HG02763 (cell line): ENCODE measurements around the gene SH3GL3.

Experiments used
- ATAC-seq: cut with Tn5 transposase; IDR thresholded peaks from one replicate; pipeline ENCODE4 v1.9.1; 2021; ENCODE audit warnings: mild to moderate bottlenecking, moderate library complexity; ENCODE audit not compliant: unreplicated experiment

SH3GL3 gene, protein sequence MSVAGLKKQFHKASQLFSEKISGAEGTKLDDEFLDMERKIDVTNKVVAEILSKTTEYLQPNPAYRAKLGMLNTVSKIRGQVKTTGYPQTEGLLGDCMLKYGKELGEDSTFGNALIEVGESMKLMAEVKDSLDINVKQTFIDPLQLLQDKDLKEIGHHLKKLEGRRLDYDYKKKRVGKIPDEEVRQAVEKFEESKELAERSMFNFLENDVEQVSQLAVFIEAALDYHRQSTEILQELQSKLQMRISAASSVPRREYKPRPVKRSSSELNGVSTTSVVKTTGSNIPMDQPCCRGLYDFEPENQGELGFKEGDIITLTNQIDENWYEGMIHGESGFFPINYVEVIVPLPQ

GRCh38 chr15:83446904-83447709 is at the start of gene SH3GL3:
Gene SH3GL3 (plus strand): TSS chr15:83447341. CDS start chr15:83447534, 193 bp downstream.
- no peak for ATAC-seq

DNA sequence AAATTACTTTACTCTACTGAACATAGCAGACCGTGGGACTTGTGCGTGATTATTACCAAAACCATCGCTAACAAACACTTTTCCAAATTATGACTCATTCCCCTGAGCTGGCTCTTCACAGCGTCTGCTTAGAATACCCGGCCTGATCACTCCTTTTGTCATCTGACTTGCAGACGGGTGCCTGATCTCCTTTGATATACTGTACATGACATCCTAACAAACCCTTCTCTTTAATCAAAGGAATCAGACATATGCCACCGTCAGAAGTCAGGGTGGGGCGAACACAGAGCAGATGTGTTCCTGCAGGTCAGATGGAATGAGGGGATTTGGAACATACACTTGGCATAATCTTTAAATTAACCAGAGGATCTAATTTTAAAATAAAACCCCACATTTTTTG is 48.5 kb upstream of the SH3GL3 start:
- ATAC-seq = no peak

- ATAC-seq = no peak
Measured at GRCh38 chr15:83404121-83404520, 43.0 kb upstream of the SH3GL3 start.

GRCh38 chr15:83410532-83410931 is 36.6 kb upstream of the SH3GL3 start:
- ATAC-seq = no peak

GRCh38 chr15:83413054-83413719 is 34.0 kb upstream of the SH3GL3 start:
- ATAC-seq = no peak

GRCh38 chr15:83422081-83422480 is 25.1 kb upstream of the SH3GL3 start:
- ATAC-seq = no peak

DNA sequence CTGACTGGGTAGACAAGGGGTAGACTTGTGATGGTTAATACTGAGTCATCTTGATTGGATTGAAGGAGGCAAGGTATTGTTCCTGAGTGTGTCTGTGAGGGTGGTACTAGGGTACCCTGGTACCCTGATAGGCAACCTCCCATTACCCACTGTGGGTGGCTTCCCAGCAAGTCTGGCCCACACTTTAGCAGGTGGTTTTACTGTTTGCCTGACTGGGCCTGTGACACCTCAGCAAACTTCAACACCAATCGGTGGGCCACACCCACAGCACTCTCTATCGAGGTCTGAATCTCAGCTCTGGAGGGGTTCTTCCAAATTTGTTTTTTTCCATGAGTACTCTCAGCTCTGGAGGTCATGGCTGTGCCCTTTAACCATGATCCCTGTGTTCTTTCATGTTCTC is 24.6 kb upstream of the SH3GL3 start:
- no peak for ATAC-seq

DNA sequence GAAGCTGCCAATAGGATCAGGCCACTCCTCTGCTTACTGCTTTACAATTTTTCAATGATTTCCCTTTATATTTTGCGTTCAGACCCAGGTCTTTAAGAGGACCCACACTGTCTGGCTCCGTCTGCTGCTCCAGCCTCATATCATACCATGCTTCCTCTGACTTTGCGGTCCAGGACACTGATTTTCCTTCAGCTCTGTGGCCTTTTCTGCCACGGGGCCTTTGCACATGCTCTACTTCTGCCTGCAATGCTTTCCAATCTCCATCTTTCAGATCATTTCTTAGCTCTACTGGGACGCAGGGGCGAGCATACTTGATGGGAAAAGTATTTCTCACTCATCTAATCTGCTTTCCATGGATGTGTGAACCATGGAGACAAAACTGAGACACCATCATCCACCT is 23.0 kb upstream of the SH3GL3 start:
- ATAC-seq = no peak

- ATAC-seq = no peak
Measured at GRCh38 chr15:83430441-83430840, 16.7 kb upstream of the SH3GL3 start.

GRCh38 chr15:83431521-83431920 is 15.6 kb upstream of the SH3GL3 start:
- ATAC-seq = no peak

- ATAC-seq = no peak
Measured at GRCh38 chr15:83435202-83435601, 11.9 kb upstream of the SH3GL3 start.

DNA sequence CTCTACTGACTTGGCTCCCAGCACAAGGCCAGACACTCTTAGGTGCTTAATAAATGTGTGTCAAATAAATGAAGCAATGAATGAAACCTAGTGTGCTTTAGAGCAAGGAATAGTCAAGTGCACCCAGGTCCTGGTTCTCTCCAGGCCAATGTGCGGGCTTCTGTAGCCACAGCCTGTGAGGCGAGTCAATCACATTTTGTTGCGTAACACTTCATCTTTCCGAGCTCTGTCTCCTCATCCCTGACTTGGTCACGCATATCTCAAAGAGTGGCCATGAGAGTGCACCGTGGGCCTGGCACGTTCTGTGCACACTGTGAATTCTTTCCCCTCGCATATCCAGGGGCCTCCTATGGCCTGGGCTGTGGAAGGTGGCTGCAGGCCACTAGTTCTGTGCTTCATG is 11.4 kb upstream of the SH3GL3 start:
- ATAC-seq = no peak

DNA sequence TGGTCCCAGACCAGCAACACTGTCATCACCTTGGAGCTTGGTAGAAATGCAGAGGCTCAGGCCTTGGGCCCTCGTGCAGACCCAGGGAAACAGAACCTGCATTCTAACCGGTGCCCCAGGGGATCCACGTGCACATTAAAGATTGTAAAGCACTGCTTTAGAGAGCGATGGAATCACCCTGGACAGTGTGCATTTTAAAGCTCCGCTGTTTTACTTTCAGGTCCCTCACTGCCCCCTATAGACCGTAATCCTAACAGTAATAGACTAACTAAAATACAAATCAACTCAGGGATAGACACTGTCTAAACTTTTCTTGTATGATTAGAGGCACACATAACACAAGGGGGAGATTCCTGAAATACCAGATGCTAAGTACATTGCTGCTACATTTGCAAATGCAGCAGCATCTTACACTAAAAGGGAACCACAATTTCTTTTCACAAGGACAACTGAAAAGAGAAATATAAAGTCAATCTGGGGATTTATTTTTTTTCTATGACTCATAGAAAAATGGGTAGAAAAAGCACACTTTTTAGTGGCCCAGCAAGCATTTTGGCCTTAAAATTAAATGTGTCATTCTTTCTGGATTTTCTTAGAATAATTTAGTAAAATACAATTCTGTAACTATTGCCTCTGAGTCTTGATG is 10.5 kb upstream of the SH3GL3 start:
- no peak for ATAC-seq

DNA sequence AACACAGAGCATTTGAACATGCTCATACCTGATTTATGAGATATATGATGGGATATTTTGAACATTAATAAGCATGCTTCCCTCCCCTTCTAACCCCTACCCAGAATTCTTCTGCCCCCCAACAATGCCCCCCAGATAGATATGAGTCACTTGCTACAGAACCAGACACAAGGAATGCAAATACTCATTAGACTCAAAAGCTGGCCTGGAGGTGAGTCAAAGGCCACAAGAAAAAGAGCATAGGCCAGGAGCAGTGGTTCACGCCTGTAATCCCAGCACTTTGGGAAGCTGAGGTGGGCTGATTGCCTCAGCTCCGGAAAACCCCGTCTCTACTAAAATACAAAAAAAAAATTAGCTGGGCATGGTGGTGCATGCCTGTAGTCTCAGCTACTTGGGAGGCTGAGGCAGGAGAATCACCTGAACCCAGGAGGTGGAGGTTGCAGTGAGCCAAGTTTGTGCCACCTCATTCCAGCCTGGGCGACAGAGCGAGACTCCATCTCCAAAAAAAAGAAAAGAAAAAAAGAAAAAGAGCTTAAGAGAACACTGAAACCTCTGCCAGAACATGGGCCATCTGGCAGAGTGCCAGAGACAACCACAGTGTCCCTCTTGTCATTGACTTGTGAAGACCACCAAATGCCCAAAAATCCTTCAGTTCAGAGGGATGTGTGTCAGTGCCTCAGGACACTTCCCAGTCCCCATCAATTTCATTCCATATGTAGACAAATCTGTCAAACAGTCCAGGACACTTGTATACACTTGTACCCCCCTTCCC is 3.9 kb upstream of the SH3GL3 start:
- ATAC-seq = no peak

DNA sequence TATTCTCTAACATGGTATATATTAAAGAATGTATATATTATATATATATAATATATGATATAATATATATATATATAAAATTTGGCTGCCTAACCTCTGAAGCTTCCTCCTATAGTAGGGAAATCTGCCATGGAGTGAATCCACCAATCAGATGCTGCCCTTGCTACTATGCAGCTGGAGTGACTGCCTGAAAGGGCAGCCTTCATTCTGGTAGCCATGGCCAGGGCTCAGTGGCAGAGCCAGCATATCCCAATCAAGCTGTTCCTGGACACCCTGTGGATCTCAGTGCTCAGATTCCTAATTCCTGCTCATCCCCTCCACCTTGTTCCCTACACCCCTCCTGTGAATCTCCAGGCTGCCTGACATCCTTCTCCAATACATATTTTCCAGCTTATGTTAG is 2.2 kb upstream of the SH3GL3 start:
- no peak for ATAC-seq

GRCh38 chr15:83445643-83446042 is 1.5 kb upstream of the SH3GL3 start:
- no peak for ATAC-seq

DNA sequence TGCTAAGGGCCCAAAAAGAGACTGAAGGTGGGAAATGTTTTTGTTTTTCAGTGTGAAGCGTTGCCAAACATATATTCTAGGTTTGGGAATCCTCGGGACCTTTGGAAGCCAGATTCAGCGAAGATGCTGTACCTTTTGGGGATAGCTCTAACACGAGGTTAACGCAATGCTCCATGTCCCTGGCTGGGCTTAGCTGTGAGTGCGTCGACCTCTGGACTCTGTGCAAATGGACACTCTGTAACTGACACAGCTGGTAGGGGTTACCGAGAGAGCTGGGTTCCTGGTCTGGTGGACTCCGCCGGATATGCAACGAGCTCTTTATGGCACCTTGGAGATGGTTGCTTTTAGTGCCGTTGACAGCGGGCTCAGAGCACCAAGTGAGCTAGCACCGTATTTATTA is 724 bp upstream of the SH3GL3 start:
- no peak for ATAC-seq

GRCh38 chr15:83449250-83449671 is 2.1 kb downstream of the SH3GL3 start:
- ATAC-seq = no peak

GRCh38 chr15:83449937-83450506 is 2.9 kb downstream of the SH3GL3 start:
- no peak for ATAC-seq

DNA sequence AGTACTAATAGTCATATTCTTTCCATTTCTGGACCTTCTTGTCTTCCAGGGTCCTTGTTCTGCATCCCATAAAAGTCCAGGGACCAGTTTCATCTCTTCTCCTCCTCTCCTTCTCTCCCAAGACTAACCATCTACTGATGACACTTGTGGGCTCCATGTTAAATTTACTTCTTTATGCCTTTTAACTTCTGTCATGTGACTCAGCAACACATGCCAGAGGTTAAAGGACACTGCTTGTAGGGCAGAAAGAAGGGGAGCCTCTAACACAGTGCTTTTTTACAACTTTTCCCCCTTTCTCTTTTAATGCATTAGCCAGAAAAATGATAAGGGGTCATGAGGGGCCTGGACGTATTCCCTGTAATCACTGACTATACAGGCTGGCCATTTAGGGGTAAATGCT is 10.0 kb downstream of the SH3GL3 start:
- no peak for ATAC-seq
